ENCODE measurements around the gene APRT. TPM values are rescaled to one million over a fixed set of nuclear protein-coding genes. Genes with fewer than 3 reads are reported as not detected.
A peak's percentile ranks its signal among the peaks of the same experiment; 100 is the strongest.

The APRT gene
- total RNA-seq, 1 donor from 2014 or later, result 39.2 TPM

GRCh38 chr16:88841521-88842307 lies 30.0 kb upstream of the APRT start:
- intact Hi-C loops (cut with micrococcal nuclease), result no loop called here
- Histone ChIP-seq H3K27ac (replicated peaks) (no peak overlapping the region), H3K4me3 (no peak overlapping the region), H3K9me3 (replicated peaks) (no peaks in the 10 kb centered on the region), H3K27me3 (ENCODE audit: low read depth) (no peaks in the 10 kb centered on the region), H3K36me3 (peaks cover 42% of the 10 kb centered on the region), H3K4me1 (no peaks in the 10 kb centered on the region)
- DNase-seq, result no peak
- TF ChIP-seq CTCF (IDR thresholded peaks at IDR 0.05; ENCODE audit: borderline replicate concordance), result no peak

GRCh38 chr16:88840600-88841215 lies 29.0 kb upstream of the APRT start:
- Histone ChIP-seq H3K27ac (replicated peaks) (no peak overlapping the region), H3K36me3 (peaks cover 44% of the 10 kb centered on the region)

GRCh38 chr16:88839745-88840599 lies 28.2 kb upstream of the APRT start:
- no peak overlapping the region for H3K27ac ChIP-seq (replicated peaks)
- H3K36me3 ChIP-seq, result peaks cover 51% of the 10 kb centered on the region
- H3K4me1 ChIP-seq, result no peaks in the 10 kb centered on the region
- DNase-seq, result no peak
- H3K4me3 ChIP-seq, result no peak overlapping the region
- H3K9me3 ChIP-seq (replicated peaks), result no peaks in the 10 kb centered on the region
- intact Hi-C loops (cut with micrococcal nuclease), result no loop called here
- no peaks in the 10 kb centered on the region for H3K27me3 ChIP-seq (ENCODE audit: low read depth)
- TF ChIP-seq CTCF (IDR thresholded peaks at IDR 0.05; ENCODE audit: borderline replicate concordance), result no peak

More at GRCh38 chr16:88840600-88841215, 29.0 kb upstream of the APRT start:
- no peaks in the 10 kb centered on the region for H3K4me1 ChIP-seq
- TF ChIP-seq CTCF (IDR thresholded peaks at IDR 0.05; ENCODE audit: borderline replicate concordance), result no peak
- H3K9me3 ChIP-seq (replicated peaks), result no peaks in the 10 kb centered on the region
- no peak overlapping the region for H3K4me3 ChIP-seq
- no peaks in the 10 kb centered on the region for H3K27me3 ChIP-seq (ENCODE audit: low read depth)
- intact Hi-C loops (cut with micrococcal nuclease), result no loop called here
- DNase-seq, result no peak

- peak; percentile 29 for TF ChIP-seq CTCF (IDR thresholded peaks at IDR 0.05; ENCODE audit: borderline replicate concordance)
- intact Hi-C loops (cut with micrococcal nuclease), result no loop called here
- H3K4me3 ChIP-seq, result no peak overlapping the region
- no peak overlapping the region for H3K27ac ChIP-seq (replicated peaks)
- H3K4me1 ChIP-seq, result no peaks in the 10 kb centered on the region
- no peaks in the 10 kb centered on the region for H3K9me3 ChIP-seq (replicated peaks)
- H3K27me3 ChIP-seq (ENCODE audit: low read depth), result no peaks in the 10 kb centered on the region
- no peak for DNase-seq
- H3K36me3 ChIP-seq, result peaks cover 54% of the 10 kb centered on the region
Measured at GRCh38 chr16:88839026-88839529, 27.4 kb upstream of the APRT start.

- intact Hi-C loops (cut with micrococcal nuclease), result no loop called here
- H3K27ac ChIP-seq (replicated peaks), result no peak overlapping the region
- H3K36me3 ChIP-seq, result peaks cover 52% of the 10 kb centered on the region
- H3K9me3 ChIP-seq (replicated peaks), result no peaks in the 10 kb centered on the region
- DNase-seq, result no peak
- H3K4me1 ChIP-seq, result no peaks in the 10 kb centered on the region
- H3K4me3 ChIP-seq, result no peak overlapping the region
- H3K27me3 ChIP-seq (ENCODE audit: low read depth), result no peaks in the 10 kb centered on the region
- TF ChIP-seq CTCF (IDR thresholded peaks at IDR 0.05; ENCODE audit: borderline replicate concordance), result no peak
Measured at GRCh38 chr16:88838566-88838965, 26.8 kb upstream of the APRT start.

Data from left ventricle myocardium inferior (tissue), 1 donor.